Natural killer cell treated with Interleukin-12 subunit alpha and Interleukin-12 subunit beta and Interleukin-15 and Interleukin-18, amount 100 ng/mL, for 72 hours (primary cell): Measurements from ENCODE around the gene KIAA0825. TPM values are rescaled to one million over a fixed set of nuclear protein-coding genes. Genes with fewer than 3 reads are reported as not detected.
"Not testable (repeated sequence)": the region's sequence is repeated elsewhere in the genome, so short reads cannot be mapped to it uniquely, and the experiment has no call there.

Experiments
- ATAC-seq, 2 donors: fragments of 150-1000 bp; cut with Tn5 transposase in 1 of 2; sonication (Bioruptor Pico), chemical (Tn5 transposase) in 1 of 2; 2 replicates each; pipeline ENCODE4 v1.10.0; 2021
- DNase-seq: peaks from one replicate; pipeline ENCODE4 v3.0.0; 2022; ENCODE audit warnings: low spot score
- H3K27ac Mint-ChIP-seq, 2 donors: 1 replicate in 1 of 2; 2 replicates in 1 of 2; pipeline ENCODE4 v1.8.0; 2022; ENCODE audit warnings: mixed read lengths in 2 of 2, mild to moderate bottlenecking in 1 of 2, moderate library complexity in 1 of 2
- H3K27me3 Mint-ChIP-seq, 2 donors: 1 replicate in 1 of 2; 2 replicates in 1 of 2; pipeline ENCODE4 v1.8.0; 2022; ENCODE audit warnings: mixed read lengths in 2 of 2
- H3K36me3 Mint-ChIP-seq: one replicate; pipeline ENCODE4 v1.8.0; 2022; ENCODE audit warnings: mixed read lengths
- H3K4me1 Mint-ChIP-seq, 2 donors: 1 replicate in 1 of 2; 2 replicates in 1 of 2; pipeline ENCODE4 v1.8.0; 2022; ENCODE audit warnings: low read depth in 2 of 2, mixed read lengths in 2 of 2, mild to moderate bottlenecking in 1 of 2
- H3K4me3 Mint-ChIP-seq: one replicate; pipeline ENCODE4 v1.8.0; 2022; ENCODE audit warnings: mixed read lengths
- H3K9me3 Mint-ChIP-seq: 2 replicates; pipeline ENCODE4 v1.8.0; 2022; ENCODE audit warnings: mixed read lengths
- total RNA-seq, 2 donors: library from RNA; stranded (reverse); gene quantifications; one replicate each; pipeline ENCODE4 v1.2.3, GENCODE V29; 2022

The KIAA0825 gene
- total RNA-seq, 2 donors from 2014 or later = 5.2 to 6.2 TPM

DNA sequence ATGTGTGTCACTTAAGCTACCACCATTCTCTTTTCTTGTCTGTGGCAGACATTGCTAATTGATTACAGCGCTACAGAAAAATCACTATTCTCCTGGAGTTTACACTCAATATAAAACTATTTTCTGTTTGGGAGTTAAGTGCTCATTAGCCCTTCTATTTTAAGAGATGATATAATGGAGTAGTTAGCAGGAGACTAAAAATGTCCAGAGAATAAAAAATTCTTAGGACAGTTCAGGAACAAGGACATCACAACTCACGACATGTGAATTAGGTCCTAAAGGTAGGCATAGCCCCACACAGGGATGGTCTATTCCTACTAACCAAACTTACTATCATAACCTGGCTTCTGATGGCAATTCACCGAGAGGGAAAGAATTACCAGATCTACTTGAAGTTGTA is 258.5 kb downstream of the KIAA0825 start:
- no peaks in the 10 kb centered on the region for H3K36me3 Mint-ChIP-seq
- ATAC-seq (no peak), DNase-seq (no peak)
- no peaks in the 10 kb centered on the region for H3K9me3 Mint-ChIP-seq
- H3K4me3 Mint-ChIP-seq = no peak overlapping the region
- no peaks in the 10 kb centered on the region for H3K27me3 Mint-ChIP-seq
- no peaks in the 10 kb centered on the region for H3K4me1 Mint-ChIP-seq
- no peak overlapping the region for H3K27ac Mint-ChIP-seq

DNA sequence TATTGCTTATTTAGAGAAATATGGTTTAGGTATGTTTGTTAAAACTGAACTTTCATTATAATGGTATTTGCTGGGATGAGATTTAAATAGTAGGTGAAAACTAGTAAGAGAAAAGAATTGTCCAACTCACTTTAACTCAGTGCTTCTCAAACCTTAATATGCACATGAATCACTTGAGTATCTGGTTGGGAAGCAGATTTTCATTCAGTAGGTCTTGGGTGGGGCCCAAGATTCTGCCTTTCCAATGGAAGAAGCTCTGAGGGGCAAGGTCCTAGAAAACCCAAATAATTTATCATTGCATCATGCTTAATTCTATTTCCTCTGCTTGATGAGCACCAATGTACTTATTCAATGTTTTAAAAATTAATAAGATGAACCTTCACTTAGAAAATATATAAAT is 262.6 kb downstream of the KIAA0825 start:
- no peaks in the 10 kb centered on the region for H3K27me3 Mint-ChIP-seq
- no peak overlapping the region for H3K4me3 Mint-ChIP-seq
- no peaks in the 10 kb centered on the region for H3K4me1 Mint-ChIP-seq
- no peaks in the 10 kb centered on the region for H3K36me3 Mint-ChIP-seq
- ATAC-seq (no peak), DNase-seq (no peak)
- no peaks in the 10 kb centered on the region for H3K9me3 Mint-ChIP-seq
- no peak overlapping the region for H3K27ac Mint-ChIP-seq

GRCh38 chr5:94354837-94355485 is 263.4 kb downstream of the KIAA0825 start:
- not testable (repeated sequence) for H3K27me3 Mint-ChIP-seq, H3K36me3 Mint-ChIP-seq, DNase-seq

DNA sequence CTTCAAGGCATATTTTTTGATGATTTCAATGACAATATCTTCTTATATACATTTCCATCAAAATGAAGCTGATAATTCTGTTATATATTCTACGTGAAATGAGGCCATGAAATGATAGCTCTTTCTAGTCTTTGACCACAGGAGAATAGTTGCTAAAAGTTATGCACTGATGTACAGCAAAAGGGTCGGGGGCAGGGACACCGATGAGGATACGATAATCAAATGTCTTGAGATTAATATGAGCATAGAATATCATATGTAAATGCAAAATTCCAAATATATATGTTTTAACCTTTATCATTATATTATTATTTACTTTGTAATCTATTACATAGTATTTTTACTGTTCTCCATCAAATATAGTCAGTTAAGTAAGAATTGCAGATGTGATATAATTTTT is 264.8 kb downstream of the KIAA0825 start:
- Mint-ChIP-seq H3K4me3 (no peak overlapping the region), H3K9me3 (peaks cover 5% of the 10 kb centered on the region), H3K4me1 (no peaks in the 10 kb centered on the region), H3K36me3 (peaks cover 8% of the 10 kb centered on the region), H3K27ac (no peak overlapping the region), H3K27me3 (no peaks in the 10 kb centered on the region)
- no peak for ATAC-seq
- no peak for DNase-seq

More at GRCh38 chr5:94354837-94355485, 263.4 kb downstream of the KIAA0825 start:
- ATAC-seq, H3K9me3 Mint-ChIP-seq, H3K4me3 Mint-ChIP-seq, H3K27ac Mint-ChIP-seq, H3K4me1 Mint-ChIP-seq: not testable (repeated sequence)

- no peak for ATAC-seq
- Mint-ChIP-seq H3K9me3 (peaks cover 16% of the 10 kb centered on the region), H3K36me3 (peaks cover 8% of the 10 kb centered on the region), H3K27ac (no peak overlapping the region), H3K4me3 (no peak overlapping the region), H3K27me3 (no peaks in the 10 kb centered on the region), H3K4me1 (no peaks in the 10 kb centered on the region)
- no peak for DNase-seq
These were observed 271.3 kb downstream of the KIAA0825 start for GRCh38 chr5:94347130-94347529.

GRCh38 chr5:94345257-94345656 is 273.1 kb downstream of the KIAA0825 start:
- Mint-ChIP-seq H3K4me3 (no peak overlapping the region), H3K4me1 (no peaks in the 10 kb centered on the region), H3K27ac (no peak overlapping the region), H3K27me3 (no peaks in the 10 kb centered on the region), H3K9me3 (peaks cover 16% of the 10 kb centered on the region), H3K36me3 (peaks cover 8% of the 10 kb centered on the region)
- DNase-seq (no peak), ATAC-seq (no peak)

DNA sequence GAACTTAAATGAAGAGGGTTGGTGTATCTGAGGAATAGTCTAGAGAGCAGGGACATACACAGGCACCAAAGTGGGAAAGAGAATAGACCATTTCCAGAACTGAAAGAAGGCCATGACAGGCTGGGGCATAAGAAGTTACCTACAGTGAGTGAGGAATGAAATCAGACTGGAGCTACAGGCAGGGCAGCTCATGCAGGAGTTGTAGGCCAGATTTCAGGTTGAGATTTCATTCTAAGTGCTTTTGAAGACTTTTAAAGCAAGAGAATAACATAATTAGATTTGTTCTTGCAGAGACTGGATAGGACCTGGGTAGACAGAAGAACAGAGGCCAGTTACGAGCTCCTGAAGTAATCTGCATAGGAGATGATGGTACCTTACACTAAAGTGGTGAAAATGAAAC is 280.8 kb downstream of the KIAA0825 start:
- no peak overlapping the region for H3K4me3 Mint-ChIP-seq
- H3K36me3 Mint-ChIP-seq = no peaks in the 10 kb centered on the region
- DNase-seq (no peak), ATAC-seq (no peak)
- no peak overlapping the region for H3K27ac Mint-ChIP-seq
- no peaks in the 10 kb centered on the region for H3K27me3 Mint-ChIP-seq
- H3K4me1 Mint-ChIP-seq = no peaks in the 10 kb centered on the region
- H3K9me3 Mint-ChIP-seq = peaks cover 4% of the 10 kb centered on the region

- DNase-seq (no peak), ATAC-seq (no peak)
- Mint-ChIP-seq H3K4me3 (no peak overlapping the region), H3K9me3 (peaks cover 4% of the 10 kb centered on the region), H3K4me1 (no peaks in the 10 kb centered on the region), H3K27me3 (no peaks in the 10 kb centered on the region), H3K36me3 (no peaks in the 10 kb centered on the region), H3K27ac (no peak overlapping the region)
These were observed 282.5 kb downstream of the KIAA0825 start for GRCh38 chr5:94335936-94336335.

DNA sequence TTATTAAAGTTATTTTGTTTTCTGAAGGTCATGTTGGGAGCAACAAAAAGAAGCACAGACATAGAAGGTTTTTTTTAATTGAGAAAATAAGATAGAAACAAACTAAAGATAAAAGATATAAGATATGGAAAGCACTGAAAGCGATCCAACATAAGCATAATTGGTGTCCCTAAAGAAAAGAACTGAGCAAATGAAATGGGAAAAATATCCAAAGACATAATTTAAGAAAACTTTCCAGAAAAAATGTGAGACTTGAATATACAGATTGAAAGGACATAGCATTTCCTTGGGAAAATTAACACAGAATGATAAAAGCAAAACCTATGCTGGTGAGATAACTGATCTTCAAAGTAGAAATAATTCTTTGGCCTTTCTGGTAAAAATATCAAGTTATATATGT is 289.3 kb downstream of the KIAA0825 start:
- Mint-ChIP-seq H3K9me3 (peaks cover 9% of the 10 kb centered on the region), H3K4me1 (no peaks in the 10 kb centered on the region), H3K36me3 (no peaks in the 10 kb centered on the region), H3K27ac (no peak overlapping the region), H3K4me3 (no peak overlapping the region), H3K27me3 (no peaks in the 10 kb centered on the region)
- ATAC-seq = no peak
- no peak for DNase-seq

GRCh38 chr5:94326586-94326985 is 291.8 kb downstream of the KIAA0825 start:
- no peaks in the 10 kb centered on the region for H3K4me1 Mint-ChIP-seq
- DNase-seq (no peak), ATAC-seq (no peak)
- H3K27ac Mint-ChIP-seq = no peak overlapping the region
- H3K9me3 Mint-ChIP-seq = peaks cover 6% of the 10 kb centered on the region
- no peak overlapping the region for H3K4me3 Mint-ChIP-seq
- H3K36me3 Mint-ChIP-seq = no peaks in the 10 kb centered on the region
- H3K27me3 Mint-ChIP-seq = no peaks in the 10 kb centered on the region

- no peaks in the 10 kb centered on the region for H3K27me3 Mint-ChIP-seq
- no peak overlapping the region for H3K27ac Mint-ChIP-seq
- DNase-seq (no peak), ATAC-seq (no peak)
- no peaks in the 10 kb centered on the region for H3K4me1 Mint-ChIP-seq
- no peak overlapping the region for H3K4me3 Mint-ChIP-seq
- no peaks in the 10 kb centered on the region for H3K36me3 Mint-ChIP-seq
- H3K9me3 Mint-ChIP-seq = no peaks in the 10 kb centered on the region
These were observed 301.2 kb downstream of the KIAA0825 start for GRCh38 chr5:94316916-94317838.

- Mint-ChIP-seq H3K36me3 (no peaks in the 10 kb centered on the region), H3K4me3 (no peak overlapping the region), H3K9me3 (no peaks in the 10 kb centered on the region), H3K27ac (no peak overlapping the region), H3K27me3 (no peaks in the 10 kb centered on the region), H3K4me1 (no peaks in the 10 kb centered on the region)
- no peak for DNase-seq
- ATAC-seq = no peak
These were observed 303.8 kb downstream of the KIAA0825 start for GRCh38 chr5:94314460-94315131.

DNA sequence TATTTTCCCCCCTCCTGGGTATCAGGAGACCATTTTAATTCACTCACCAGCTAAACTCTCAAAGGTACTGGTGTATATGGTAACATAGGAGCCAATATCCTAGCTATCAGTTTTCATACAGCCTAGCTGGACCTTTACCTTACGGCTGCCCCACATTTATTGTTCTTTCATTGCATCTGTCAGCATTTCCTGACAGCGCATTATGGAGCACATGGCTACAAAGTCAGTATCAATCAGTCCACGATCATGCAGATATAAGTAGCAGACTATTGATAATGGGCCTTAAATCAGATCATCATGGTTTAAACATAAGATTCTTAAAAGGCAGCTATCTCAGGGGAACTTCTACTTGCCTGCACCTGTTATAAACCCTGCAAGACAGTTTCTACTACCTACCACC is 304.7 kb downstream of the KIAA0825 start:
- ATAC-seq = no peak
- no peaks in the 10 kb centered on the region for H3K36me3 Mint-ChIP-seq

GRCh38 chr5:94313188-94313587 is 305.2 kb downstream of the KIAA0825 start:
- Mint-ChIP-seq H3K9me3 (no peaks in the 10 kb centered on the region), H3K4me1 (no peaks in the 10 kb centered on the region), H3K36me3 (no peaks in the 10 kb centered on the region), H3K27me3 (no peaks in the 10 kb centered on the region), H3K4me3 (no peak overlapping the region), H3K27ac (no peak overlapping the region)
- no peak for ATAC-seq
- no peak for DNase-seq

More for the DNA sequence above, 304.7 kb downstream of the KIAA0825 start:
- no peak for DNase-seq
- H3K27ac Mint-ChIP-seq = no peak overlapping the region
- no peaks in the 10 kb centered on the region for H3K9me3 Mint-ChIP-seq
- no peaks in the 10 kb centered on the region for H3K27me3 Mint-ChIP-seq
- H3K4me3 Mint-ChIP-seq = no peak overlapping the region
- no peaks in the 10 kb centered on the region for H3K4me1 Mint-ChIP-seq
